GM21360 (cell line): ENCODE measurements around the gene QPCT.
A peak's percentile ranks its signal among the peaks of the same experiment; 100 is the strongest.
"Not testable (repeated sequence)": the region's sequence is repeated elsewhere in the genome, so short reads cannot be mapped to it uniquely, and the experiment has no call there.

Experiments
- ATAC-seq: cut with Tn5 transposase; IDR thresholded peaks from one replicate; pipeline ENCODE4 v1.9.1; 2021; ENCODE audit warnings: mild to moderate bottlenecking, moderate library complexity; ENCODE audit not compliant: unreplicated experiment

The QPCT gene

DNA sequence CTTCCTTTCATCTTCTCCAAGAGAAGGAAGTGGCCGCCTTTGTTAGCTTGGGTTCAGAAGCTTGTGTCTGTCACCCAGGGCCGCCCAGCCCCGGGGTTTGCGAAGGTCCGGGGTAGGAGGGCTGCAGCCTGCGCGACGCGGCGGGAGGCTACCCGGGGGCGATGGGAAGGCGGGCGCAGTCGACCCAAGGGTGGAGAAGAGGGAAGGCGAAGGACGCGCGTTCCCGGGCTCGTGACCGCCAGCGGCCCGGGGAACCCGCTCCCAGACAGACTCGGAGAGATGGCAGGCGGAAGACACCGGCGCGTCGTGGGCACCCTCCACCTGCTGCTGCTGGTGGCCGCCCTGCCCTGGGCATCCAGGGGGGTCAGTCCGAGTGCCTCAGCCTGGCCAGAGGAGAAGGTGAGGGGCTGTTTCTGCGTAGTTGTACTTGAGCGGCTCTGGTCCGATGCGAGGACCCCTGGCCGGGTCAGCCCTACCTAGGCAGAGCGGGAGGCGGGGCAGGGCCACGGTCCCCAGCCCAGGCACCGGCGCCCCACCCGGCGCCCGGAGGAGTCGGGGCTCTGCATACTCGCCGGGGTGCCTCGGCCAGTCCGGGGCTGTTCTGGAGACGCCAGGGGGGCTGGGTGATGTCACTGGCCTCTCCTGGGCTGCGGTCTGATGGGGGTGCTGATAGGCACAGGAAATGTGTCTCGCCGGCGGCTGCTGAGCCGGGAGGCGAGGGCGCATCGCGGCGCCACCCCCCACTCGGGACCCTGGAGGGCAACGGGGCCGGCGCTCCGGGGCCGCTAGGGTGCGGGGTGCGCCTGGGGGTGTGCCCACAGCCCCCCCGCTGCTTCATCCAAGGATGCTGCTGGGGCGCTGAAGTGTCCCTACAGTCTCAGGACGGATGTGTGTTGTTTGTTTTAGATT is at the start of gene QPCT:
TSS of gene QPCT (plus strand) at position 178 of the 909 bp plus-strand sequence. CDS start at position 280, 102 bp downstream.
- peak; percentile 63 for ATAC-seq

DNA sequence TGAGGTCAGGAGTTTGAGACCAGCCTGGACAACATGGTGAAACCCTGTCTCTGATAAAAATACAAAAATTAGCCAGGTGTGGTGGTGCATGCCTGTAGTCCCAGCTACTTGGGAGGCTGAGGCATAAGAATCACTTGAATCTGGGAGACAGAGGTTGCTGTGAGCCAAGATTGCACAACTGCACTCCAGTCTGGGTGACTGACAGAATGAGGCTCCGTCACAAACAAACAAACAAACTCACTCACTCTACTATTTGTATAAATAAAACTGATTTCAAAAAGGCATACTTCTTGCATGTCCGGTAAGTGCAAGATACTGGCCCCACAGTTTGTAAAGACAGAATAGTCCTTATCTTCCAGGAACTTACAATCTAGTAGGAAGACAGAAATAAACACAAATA is 49.6 kb upstream of the QPCT start:
- not testable (repeated sequence) for ATAC-seq

DNA sequence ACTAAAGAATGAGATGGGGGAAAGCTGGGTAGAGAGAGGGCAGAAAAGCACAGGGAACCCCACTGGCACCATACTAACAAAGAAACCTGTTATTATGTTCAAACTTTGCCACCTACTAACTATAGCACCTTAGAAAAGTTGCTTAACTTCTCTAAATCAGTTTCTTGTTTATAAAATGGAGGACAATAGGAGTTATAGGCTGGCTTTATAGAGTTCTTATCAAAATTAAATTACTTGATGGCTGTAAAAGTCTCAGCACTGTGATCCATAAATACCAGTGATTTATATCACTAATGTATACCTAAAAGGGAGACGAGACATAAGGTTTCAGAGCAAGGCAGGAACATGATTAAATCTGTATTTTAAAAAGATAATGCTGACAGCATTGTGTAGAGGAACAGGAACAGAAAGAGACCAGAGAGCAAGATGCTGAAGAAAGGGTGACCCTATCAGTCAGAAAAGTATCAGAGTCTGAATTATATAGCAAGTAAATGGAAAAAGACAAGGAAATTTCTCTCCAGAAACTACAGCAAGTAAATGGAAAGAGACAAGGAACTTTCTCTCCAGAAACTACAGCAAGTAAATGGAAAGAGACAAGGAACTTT is 48.9 kb upstream of the QPCT start:
- no peak for ATAC-seq

DNA sequence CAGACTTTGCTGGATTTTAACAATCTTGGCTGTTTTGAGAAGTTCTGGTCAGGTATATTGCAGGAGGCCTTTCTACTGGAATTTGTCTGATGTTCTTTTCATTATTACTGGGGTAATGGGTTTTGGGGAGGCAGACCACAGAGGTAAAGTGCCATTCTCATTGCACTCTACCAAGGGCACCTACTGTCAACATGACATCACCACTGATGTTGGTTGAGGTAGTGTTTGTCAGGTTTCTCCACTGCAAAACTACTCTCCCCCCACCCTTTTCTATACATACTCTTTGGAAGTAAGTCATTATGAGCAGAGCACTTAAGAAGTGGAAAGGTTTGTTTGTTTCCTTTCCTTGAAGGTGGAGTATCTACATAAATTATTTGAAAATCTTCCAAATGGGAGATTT is 46.8 kb upstream of the QPCT start:
- no peak for ATAC-seq

DNA sequence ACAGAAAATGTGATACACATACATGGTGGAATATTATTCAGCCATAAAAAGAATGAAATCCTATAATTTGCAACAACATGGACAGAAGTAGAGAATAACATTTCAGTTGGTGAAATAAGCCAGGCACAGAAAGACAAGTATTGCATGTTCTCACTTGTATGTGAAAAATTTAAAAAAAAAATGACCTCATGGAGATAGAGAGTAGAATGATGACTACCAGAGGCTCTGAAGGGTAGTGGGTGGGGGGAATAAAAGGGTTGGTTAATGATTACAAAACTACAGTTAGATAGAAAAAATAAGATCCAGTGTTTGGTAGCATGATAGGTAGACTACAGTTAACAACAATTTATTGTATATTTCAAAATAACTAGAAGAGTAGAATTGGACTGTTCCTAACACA is 44.3 kb upstream of the QPCT start:
- ATAC-seq = no peak

DNA sequence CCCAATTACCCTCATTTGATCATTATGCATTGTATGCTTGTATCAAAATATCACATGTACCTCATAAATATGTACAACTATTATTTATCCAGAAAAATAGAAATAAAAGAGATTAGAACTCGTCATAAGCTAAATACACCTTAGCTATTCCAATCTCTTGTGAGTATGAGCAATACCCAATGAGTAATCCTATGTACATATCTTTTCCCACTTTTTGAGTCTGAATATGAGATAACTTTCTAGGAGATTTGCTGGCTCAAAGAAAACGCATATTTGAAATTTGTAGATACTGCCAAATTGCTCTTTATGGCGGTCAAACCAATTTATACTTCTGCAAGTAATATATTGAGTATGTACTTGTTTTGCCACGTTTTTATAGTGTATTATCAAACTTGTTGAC is 43.9 kb upstream of the QPCT start:
- ATAC-seq = no peak

DNA sequence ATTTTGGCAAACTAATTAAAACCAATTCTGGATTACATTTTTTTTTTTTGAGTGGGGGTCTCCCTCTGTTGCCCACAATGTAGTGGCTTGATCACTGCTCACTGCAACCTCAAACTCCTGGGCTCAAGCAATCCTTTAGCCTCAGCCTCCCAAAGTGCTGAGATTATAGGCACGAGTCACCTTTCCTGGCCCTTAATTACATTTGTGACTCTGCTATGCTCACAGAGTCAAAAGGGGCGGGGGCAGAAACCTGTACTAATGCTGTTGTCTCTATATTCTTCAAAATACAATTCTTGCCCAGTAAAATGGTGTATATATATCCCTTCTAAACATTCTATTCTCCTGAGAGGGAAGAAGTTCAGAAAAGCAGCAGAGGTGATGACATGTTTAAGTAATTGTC is 43.0 kb upstream of the QPCT start:
- ATAC-seq = no peak

DNA sequence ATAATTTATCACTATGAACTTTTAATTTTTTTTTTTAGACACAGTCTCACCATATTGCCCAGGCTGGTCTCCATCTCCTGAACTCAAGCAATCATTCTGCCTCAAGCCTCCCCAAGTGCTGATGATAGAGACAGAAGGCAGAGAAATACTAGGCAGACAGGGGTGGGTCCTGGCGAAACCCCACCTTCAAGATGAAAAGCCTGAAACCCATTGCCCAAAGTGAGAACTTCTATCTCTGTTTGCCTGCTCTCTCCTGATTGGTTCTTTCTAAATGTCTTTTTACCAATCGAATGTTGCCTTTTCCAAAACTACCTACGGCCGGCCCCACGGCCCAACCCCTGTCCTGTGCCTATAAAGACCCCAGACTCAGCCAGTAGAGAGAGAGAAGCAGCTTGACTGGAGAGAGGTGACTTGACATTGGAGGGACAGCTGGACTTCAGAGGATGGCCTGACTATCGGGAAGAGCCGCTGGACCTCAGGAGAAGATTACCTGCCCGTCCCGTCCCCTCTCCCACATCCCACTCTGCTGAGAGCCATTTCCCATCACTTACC is 41.7 kb upstream of the QPCT start:
- ATAC-seq = no peak

DNA sequence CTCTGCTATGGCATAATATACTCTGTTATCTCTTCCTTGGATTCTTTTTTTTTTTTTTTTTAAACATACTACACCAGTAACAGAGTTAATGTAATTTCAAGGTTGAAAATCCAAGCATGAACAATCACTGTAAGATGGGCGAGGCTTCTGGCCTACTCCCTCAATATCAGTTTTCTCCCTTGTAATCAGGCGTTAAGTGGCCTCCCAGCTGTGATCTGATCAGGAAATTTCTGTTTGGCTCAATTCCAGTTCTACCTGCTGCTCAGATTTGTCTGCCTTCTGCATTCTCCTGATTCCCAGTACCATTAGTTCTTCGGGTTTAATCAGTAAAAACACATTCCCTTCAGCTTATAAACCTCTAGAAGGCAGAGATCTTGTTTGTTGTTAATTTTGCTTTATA is 38.4 kb upstream of the QPCT start:
- ATAC-seq = no peak

DNA sequence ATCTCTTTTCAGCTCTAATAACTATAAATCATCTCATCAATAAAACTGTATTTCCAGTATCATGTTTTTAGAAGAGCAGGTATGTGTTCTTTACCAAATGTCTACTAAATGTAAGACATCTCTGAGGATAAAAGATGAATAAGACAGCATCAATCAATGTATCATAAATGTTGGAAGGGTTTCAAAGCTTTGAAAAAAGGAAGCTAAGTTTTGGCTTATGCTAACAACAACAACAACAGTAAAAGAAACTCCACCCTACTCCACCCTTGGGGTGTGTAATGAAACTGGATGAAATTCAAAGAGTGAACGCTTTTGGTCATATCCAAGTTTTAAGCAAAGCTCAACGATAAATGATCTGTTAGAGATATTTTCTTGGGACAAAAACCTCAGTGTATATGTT is 36.9 kb upstream of the QPCT start:
- no peak for ATAC-seq

DNA sequence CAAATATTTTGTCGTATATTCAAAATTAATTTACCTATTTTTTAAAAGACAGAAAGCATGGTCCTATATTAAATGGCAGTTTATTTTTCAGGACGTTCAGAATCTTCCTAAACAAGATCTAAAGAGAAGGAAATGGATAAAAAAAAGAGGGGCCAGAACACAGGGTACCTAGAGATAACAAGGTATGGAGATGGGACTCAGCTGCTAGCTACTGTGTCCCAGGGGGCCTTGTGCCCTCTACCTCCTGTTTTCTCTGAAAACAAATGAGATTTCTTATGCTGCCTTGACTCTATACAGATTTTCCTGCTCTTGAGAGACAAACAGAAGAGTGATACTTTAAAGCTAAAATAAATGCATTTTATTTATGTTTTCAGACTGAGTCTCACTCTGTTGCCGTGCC is 29.1 kb upstream of the QPCT start:
- ATAC-seq = no peak

DNA sequence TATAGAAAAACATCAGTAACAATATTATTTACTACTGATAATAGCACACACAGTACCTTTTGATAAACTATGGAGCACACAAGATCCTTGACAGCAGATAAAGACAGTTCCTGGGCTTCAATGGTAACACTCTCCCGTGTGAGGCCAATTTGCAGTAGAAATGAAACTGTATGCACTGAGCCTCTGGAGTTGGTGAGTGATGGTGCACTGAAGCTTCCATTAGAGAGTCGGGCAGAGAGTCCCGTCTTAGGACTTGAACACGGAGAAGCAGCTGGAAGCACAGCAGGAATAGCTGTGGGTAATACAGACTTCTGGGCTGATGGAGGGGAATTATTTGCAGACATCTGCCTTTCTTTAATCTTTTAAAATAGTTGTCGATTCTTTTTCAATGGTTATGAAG is 28.2 kb upstream of the QPCT start:
- ATAC-seq = no peak

DNA sequence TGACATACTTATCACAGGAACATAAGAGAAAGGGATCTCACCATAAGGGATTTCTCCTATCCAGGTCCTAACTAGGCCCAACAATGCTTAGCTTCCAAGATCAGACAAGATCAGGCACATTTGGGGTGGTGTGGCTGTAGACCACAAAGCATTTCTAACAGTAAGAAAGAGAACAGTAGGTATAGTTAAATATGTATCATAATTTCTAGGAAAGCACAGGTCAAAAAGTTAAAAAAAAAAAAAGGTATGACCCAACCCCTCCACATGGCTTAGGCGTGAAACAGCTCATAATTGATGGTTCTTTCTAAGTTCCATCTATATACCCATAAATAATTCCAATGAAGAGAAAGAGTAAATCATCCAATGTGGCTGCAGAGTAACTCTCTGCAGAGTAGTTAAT is 26.7 kb upstream of the QPCT start:
- no peak for ATAC-seq

DNA sequence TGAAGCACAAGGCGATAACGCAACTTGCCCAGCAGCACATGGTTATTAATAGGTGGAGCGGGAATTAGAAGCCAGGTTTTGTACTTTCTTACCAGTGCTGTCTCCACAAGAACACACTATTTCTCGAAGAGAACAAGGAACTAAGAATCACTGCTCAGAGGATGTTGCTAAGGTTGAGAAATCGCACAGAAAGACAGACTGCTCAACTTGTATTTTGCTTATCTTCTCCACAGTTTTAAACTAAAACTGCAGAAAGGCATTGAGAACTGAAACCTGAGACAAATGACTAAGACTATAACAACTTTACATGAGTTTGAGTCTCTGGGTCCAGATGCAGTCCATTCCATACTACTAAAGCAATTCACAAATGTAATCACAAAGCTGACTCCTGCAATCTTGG is 26.0 kb upstream of the QPCT start:
- ATAC-seq = peak; percentile 40

DNA sequence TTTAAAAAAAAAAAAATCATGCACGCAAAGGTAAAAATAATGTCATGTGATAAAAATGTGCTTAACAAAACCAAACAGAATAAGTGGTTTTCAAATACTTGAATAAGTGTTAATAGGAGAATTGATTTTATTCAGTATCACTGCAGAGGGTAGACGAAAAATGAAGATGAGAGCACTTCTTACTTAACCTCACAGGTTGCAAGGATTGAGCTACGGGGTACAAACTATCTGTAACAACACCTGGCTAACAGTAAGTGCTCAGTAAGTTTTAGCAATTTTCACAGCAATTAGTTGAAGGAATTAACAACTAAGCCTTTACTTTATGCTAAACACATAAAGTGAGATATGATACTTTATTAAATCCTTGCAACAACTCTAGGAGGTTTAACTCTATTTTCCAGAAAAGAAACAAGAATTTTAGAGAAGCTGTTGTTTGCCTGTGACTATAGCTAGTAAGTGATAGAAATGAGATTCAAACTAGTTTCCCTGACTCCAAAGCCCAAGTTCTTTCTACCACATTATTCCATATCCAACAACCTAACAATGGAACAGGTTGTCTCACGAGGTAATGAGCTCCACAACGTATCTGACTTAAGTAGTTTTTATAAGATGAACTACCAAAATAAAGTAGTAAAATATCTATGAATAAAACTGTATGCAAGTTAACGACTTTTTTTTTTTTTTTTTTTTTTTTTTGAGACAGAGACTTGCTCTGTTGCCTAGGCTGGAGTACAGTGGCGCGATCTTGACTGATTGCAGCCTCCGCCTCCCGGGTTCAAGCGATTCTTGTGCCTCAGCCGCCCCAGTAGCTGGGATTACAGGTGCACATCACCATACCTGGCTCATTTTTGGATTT is 24.4 kb upstream of the QPCT start:
- no peak for ATAC-seq

DNA sequence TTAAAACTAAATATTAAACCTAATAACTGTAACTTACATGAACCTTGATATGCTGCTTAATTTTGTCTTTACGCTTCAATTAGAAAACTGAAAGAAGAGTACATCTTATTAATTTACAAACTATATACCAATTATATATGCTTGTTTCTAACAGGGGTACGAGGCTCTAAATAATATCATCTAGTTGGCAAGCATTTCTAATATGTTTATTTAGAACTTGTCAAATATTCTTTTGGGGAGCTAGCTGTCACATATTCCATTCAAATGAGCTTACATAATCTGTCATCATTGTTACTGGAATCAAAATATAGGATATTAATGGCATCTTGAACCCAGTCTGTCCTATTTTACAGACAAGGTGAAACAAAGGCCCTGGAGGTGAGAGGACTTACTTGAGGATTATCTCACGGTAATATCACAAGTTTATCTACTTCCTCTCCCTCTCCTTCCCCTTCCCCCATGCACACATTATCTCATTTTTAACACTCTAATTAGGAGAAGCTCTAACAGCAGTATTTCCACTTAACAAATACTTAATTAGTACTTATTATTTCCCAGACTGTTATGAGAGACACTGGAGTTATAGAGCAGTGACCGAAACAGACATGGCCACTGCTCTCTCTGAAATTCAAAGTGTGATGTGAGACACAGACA is 23.3 kb upstream of the QPCT start:
- ATAC-seq = no peak

DNA sequence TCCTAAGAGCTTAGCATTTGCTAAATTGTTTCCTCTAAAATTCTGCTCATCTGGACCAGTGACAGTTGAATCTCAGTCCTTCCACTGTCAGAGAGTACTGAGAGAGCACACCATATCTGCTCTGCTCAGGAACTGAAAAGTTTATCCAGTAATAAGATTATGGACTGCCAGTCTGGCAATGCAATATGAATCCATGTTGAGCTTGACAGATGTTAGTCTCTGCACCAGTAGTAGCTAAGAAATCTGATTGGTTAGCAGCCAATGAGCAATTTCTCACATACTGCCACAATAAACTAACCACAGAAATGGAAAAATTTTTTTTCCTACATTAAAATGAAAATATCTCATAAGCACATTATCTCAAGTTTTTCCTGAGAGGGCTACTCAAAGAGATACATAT is 22.1 kb upstream of the QPCT start:
- ATAC-seq = no peak

DNA sequence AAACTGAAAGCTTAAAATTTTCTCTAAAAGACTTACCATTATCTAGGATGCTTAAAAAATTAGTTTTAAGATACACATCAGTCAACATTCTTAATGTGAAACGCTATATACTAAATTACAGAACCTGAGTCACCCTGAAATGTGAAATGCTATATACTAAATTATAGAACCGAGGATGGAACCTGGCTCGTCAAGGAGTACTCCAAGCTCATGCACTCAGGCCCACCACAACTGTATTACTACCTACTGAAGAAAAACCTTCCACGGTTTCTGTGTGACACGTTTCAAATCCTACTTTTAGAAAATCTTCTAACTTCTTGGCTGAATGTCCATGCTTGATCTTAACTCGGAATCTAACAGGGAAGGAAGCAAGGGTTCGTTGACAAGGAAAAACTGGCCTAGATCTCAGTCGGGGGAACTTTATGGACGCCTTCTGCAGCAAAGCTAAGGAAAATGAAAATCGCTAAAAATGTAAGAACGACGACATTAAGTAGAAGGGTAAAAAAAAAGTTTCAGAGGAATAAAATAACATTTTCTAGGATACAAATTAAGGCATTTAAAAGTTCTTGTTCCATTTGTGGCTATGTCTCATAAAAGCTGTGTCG is 21.2 kb upstream of the QPCT start:
- ATAC-seq = no peak

DNA sequence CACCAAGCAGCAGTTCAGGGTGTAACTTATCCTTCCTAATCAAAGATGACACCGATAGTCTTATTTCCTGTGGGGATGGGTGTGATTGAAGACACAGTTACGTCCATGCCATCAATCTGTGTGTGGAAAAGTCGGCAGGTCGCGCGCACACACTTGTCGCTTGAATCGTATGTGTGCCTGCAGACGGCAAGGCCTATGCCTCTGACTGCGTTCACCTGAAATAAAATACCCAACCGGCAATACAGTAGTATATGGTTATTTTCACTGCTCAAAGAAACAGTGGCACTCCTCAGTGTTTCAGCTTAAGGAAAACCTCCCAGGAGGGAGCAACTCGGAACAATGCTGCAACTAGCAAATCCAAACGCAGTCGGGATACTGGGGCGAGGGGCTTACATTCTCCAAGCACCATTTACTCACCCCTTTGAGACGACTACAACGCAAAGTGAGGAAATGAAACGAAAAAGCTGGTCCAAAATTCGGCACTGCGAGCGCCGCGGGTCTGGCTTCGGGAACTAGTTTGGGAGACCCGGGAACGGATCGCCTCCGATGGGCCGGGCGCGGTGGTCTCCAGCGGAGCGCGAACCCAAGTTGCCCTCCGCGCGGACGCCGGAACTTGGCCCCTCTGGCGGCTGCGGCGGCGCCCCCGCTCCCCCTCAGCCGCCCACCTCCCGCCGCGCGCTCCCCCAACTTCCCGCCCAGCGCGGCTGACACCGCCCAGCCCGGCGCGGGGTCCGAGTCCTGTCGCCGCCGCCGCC is 20.5 kb upstream of the QPCT start:
- ATAC-seq = peak; percentile 33

DNA sequence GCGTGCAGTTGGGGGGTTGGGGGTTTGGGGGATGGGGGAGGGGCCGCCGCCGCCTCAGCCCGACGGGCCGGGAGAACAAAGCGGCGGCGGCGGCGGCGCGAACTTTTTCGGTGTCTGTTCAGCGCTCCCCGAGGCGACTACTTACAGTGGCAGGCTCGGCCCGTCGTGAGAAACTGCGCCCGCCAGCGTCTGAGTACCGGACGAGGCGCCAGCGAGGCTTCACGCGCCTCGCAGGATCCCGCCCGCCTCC is 20.0 kb upstream of the QPCT start:
- ATAC-seq = peak; percentile 50
